CD4-positive, alpha-beta T cell (primary cell): ENCODE results near the gene ERC2. TPM values are rescaled to one million over a fixed set of nuclear protein-coding genes. Genes with fewer than 3 reads are reported as not detected.

Experiments used
- ATAC-seq: fragments of 200-7000 bp; cut with Tn5 transposase; one replicate; pipeline ENCODE4 v1.10.0; 2022; ENCODE audit warnings: mild to moderate bottlenecking; ENCODE audit not compliant: poor library complexity
- CTCF ChIA-PET: fragments of 350-600 bp; sonication (Branson Sonifier 250); formaldehyde crosslinking; loops from one replicate; lab custom pipeline; 2021; ENCODE audit warnings: antibody characterized with exemption, inconsistent platforms; lab: Charles Lee
- POLR2A ChIA-PET: fragments of 350-600 bp; sonication (Branson Sonifier 250); formaldehyde crosslinking; loops from one replicate; lab custom pipeline; 2021; ENCODE audit warnings: antibody characterized with exemption, inconsistent platforms; lab: Charles Lee
- DNase-seq, 14 experiments: peaks; one replicate each; pipeline ENCODE4 v3.0.0-alpha.2; 2013 to 2020; ENCODE audit warnings: mixed read lengths in 2 of 14
- H3K27ac ChIP-seq, 2 donors: one replicate each; pipeline versions ENCODE4 v1.5.1 to v1.7.0; 2013; ENCODE audit warnings: low read length in 2 of 2, low read depth in 1 of 2, mild to moderate bottlenecking in 1 of 2
- H3K27me3 ChIP-seq, 2 experiments: 1 replicate in 1 of 2; 2 replicates in 1 of 2; pipeline versions ENCODE4 v1.6.1 to v1.7.0; 2013; ENCODE audit warnings: low read length in 2 of 2, control low read depth in 1 of 2, mild to moderate bottlenecking in 1 of 2, moderate library complexity in 1 of 2; ENCODE audit not compliant: insufficient read depth in 2 of 2, control insufficient read depth in 1 of 2
- H3K36me3 ChIP-seq: one replicate; pipeline ENCODE4 v1.6.1; 2013; ENCODE audit warnings: low read length, control low read depth; ENCODE audit not compliant: insufficient read depth
- H3K4me1 ChIP-seq: one replicate; pipeline ENCODE4 v1.6.1; 2013; ENCODE audit warnings: low read length, control low read depth; ENCODE audit not compliant: insufficient read depth
- H3K4me3 ChIP-seq: one replicate; pipeline ENCODE4 v1.5.1; 2013; ENCODE audit warnings: mild to moderate bottlenecking, low read length, moderate library complexity
- H3K9me3 ChIP-seq, 2 experiments: 1 replicate in 1 of 2; 2 replicates in 1 of 2; pipeline versions ENCODE4 v1.6.1 to v1.7.0; 2013; ENCODE audit warnings: low read length in 2 of 2, mild to moderate bottlenecking in 2 of 2, control low read depth in 1 of 2, moderate library complexity in 1 of 2; ENCODE audit not compliant: control insufficient read depth in 1 of 2, insufficient read depth in 1 of 2
- H3K27ac Mint-ChIP-seq: one replicate; pipeline ENCODE4 v1.8.0; 2020; ENCODE audit warnings: mixed read lengths
- H3K27me3 Mint-ChIP-seq: one replicate; pipeline ENCODE4 v1.8.0; 2021; ENCODE audit warnings: mixed read lengths
- H3K36me3 Mint-ChIP-seq: one replicate; pipeline ENCODE4 v1.8.0; 2021; ENCODE audit warnings: low read depth, mixed read lengths
- H3K4me1 Mint-ChIP-seq: one replicate; pipeline ENCODE4 v1.8.0; 2021; ENCODE audit warnings: low read depth, mixed read lengths
- H3K4me3 Mint-ChIP-seq: one replicate; pipeline ENCODE4 v1.8.0; 2020; ENCODE audit warnings: mild to moderate bottlenecking, mixed read lengths
- H3K9me3 Mint-ChIP-seq: one replicate; pipeline ENCODE4 v1.8.0; 2020; ENCODE audit warnings: mixed read lengths
- intact Hi-C, 2 experiments: fragments of 100-400 bp; cut with DNase I in 1 of 2; cut with micrococcal nuclease in 1 of 2; formaldehyde crosslinking; loops; one replicate each; pipeline versions ENCODE4 v1.15.1 to v1.9.0; 2023 to 2025; cut with DNase I, micrococcal nuclease
- total RNA-seq, 174 experiments: library from RNA in 2 of 174; stranded (reverse) in 2 of 174; gene quantifications; one replicate each; pipeline ENCODE4 v1.2.3 and lab custom pipeline; 2021 to 2026
- TF ChIP-seq, protein P1 (sequence below): fragments of 200-600 bp; IDR thresholded peaks from one replicate; pipeline ENCODE4 v1.8.0; 2022; ENCODE audit warnings: antibody characterized with exemption, mild to moderate bottlenecking

The ERC2 gene
- total RNA-seq, 2 experiments from 2014 or later = not detected

DNA sequence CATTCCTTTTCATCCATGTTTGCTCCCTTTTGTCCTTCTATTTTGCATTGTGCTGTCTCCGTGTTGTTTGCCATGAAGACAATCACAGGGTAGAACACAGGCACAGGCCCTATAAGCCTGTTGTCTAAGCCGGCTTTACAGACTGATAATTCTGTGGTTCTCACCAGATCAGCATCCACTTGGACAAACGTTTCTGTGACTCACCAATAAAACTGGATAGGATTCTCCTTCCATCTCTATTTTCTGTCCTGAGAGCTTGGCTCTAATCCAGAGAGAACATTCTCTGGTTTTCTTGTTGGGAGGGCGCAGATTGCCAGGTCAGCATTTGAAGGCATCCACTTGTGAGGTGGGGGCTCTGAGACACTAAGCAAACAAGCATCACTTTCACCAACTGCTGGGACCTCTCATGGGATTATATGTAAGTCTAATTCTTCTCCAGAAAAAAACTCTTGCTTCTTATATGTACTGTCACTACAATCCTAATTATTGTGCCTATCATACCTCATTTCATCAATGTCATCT is 101.6 kb downstream of the ERC2 start:
- Mint-ChIP-seq H3K27me3 (peaks cover 24% of the 10 kb centered on the region), H3K9me3 (no peaks in the 10 kb centered on the region), H3K4me1 (no peaks in the 10 kb centered on the region), H3K36me3 (no peaks in the 10 kb centered on the region), H3K27ac (no peak overlapping the region), H3K4me3 (no peak overlapping the region)
- no peak for DNase-seq
- intact Hi-C loops = no loop called here
- Histone ChIP-seq H3K4me3 (no peak overlapping the region), H3K27ac (no peak overlapping the region), H3K9me3 (no peaks in the 10 kb centered on the region), H3K4me1 (no peaks in the 10 kb centered on the region), H3K36me3 (no peaks in the 10 kb centered on the region), H3K27me3 (no peaks in the 10 kb centered on the region)
- POLR2A ChIA-PET = no interaction called here
- TF ChIP-seq, protein P1, sequence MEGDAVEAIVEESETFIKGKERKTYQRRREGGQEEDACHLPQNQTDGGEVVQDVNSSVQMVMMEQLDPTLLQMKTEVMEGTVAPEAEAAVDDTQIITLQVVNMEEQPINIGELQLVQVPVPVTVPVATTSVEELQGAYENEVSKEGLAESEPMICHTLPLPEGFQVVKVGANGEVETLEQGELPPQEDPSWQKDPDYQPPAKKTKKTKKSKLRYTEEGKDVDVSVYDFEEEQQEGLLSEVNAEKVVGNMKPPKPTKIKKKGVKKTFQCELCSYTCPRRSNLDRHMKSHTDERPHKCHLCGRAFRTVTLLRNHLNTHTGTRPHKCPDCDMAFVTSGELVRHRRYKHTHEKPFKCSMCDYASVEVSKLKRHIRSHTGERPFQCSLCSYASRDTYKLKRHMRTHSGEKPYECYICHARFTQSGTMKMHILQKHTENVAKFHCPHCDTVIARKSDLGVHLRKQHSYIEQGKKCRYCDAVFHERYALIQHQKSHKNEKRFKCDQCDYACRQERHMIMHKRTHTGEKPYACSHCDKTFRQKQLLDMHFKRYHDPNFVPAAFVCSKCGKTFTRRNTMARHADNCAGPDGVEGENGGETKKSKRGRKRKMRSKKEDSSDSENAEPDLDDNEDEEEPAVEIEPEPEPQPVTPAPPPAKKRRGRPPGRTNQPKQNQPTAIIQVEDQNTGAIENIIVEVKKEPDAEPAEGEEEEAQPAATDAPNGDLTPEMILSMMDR = no peak
- no peak for ATAC-seq
- CTCF ChIA-PET = no interaction called here

DNA sequence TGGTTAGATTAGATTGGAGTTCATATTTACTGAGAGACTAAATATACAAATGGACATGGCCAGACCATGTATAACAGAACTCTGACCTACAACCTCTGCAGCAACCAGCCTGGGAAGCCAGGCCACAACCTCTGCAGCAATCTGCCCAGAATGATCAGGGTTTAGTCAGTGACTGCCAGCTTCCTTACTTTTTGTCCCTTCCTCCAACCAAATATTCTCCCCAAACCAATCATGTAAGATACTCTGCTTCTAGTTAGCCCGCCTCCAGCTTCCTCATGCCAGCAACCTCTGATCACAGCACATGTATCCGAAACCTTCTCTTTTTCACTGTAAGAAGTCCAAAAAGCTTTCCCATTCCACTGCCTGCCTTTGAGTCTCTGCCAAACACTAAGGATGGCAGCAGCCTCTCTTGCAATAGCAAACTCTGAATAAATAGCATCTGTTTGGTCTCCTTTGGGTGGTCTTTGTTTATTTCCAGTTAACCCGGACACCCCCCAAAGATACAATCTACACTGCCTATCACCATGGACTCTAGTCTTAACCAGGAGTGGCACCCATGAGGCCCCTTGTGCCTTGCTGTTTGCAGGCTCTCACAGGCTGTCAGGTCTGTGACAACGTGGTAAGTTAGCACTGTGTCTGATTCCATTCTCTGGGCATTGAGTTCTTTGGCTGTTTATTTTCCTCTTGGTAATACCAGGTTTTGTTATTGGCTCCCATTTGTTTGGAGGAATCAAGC is 102.2 kb downstream of the ERC2 start:
- H3K27me3 ChIP-seq = no peaks in the 10 kb centered on the region
- H3K36me3 ChIP-seq = no peaks in the 10 kb centered on the region
- H3K27ac Mint-ChIP-seq = no peak overlapping the region
- no peak for ATAC-seq
- H3K9me3 Mint-ChIP-seq = no peaks in the 10 kb centered on the region
- no peak overlapping the region for H3K4me3 Mint-ChIP-seq
- no peaks in the 10 kb centered on the region for H3K4me1 Mint-ChIP-seq
- H3K4me3 ChIP-seq = no peak overlapping the region
- TF ChIP-seq, protein P1 = no peak
- intact Hi-C loops = no loop called here
- H3K27me3 Mint-ChIP-seq = peaks cover 21% of the 10 kb centered on the region
- no peaks in the 10 kb centered on the region for H3K4me1 ChIP-seq
- no peaks in the 10 kb centered on the region for H3K36me3 Mint-ChIP-seq
- DNase-seq = no peak
- no peak overlapping the region for H3K27ac ChIP-seq
- CTCF ChIA-PET = no interaction called here
- H3K9me3 ChIP-seq = no peaks in the 10 kb centered on the region
- POLR2A ChIA-PET = no interaction called here

GRCh38 chr3:56364665-56365064 is 103.6 kb downstream of the ERC2 start:
- intact Hi-C loops = no loop called here

More at GRCh38 chr3:56364665-56365064, 103.6 kb downstream of the ERC2 start:
- Mint-ChIP-seq H3K27ac (no peak overlapping the region), H3K4me1 (no peaks in the 10 kb centered on the region), H3K27me3 (peaks cover 17% of the 10 kb centered on the region), H3K9me3 (no peaks in the 10 kb centered on the region), H3K4me3 (no peak overlapping the region), H3K36me3 (no peaks in the 10 kb centered on the region)
- TF ChIP-seq, protein P1 = no peak
- ChIA-PET CTCF (no interaction called here), POLR2A (no interaction called here)
- Histone ChIP-seq H3K4me3 (no peak overlapping the region), H3K27ac (no peak overlapping the region), H3K9me3 (no peaks in the 10 kb centered on the region), H3K27me3 (no peaks in the 10 kb centered on the region), H3K4me1 (no peaks in the 10 kb centered on the region), H3K36me3 (no peaks in the 10 kb centered on the region)
- ATAC-seq (no peak), DNase-seq (no peak)
